Measurements from ENCODE around the gene NONO.
"Not testable (repeated sequence)": the region's sequence is repeated elsewhere in the genome, so short reads cannot be mapped to it uniquely, and the experiment has no call there.

Gene NONO

DNA sequence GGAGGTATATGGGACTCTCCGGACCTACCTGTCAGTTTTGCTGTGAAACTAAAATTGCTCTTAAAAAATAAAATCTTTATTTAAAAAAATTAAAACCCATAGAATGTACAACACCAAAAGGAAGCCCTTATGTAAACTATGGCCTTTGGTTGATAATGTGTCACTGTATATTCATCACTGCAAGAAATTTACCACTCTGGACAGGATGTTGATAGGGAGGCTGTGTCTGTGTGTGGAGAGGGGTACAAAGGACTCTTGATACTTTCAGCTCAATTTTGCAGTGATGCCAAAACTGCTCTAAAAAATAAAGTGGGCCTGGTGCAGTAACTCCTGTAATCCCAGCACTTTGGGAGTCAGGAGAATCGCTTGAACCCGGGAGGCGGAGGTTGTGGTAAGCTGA, 26.6 kb upstream of the NONO start:
- no peak for DNase-seq (ENCODE audit: extremely low read depth, low read depth)
- TF ChIP-seq, protein P1, sequence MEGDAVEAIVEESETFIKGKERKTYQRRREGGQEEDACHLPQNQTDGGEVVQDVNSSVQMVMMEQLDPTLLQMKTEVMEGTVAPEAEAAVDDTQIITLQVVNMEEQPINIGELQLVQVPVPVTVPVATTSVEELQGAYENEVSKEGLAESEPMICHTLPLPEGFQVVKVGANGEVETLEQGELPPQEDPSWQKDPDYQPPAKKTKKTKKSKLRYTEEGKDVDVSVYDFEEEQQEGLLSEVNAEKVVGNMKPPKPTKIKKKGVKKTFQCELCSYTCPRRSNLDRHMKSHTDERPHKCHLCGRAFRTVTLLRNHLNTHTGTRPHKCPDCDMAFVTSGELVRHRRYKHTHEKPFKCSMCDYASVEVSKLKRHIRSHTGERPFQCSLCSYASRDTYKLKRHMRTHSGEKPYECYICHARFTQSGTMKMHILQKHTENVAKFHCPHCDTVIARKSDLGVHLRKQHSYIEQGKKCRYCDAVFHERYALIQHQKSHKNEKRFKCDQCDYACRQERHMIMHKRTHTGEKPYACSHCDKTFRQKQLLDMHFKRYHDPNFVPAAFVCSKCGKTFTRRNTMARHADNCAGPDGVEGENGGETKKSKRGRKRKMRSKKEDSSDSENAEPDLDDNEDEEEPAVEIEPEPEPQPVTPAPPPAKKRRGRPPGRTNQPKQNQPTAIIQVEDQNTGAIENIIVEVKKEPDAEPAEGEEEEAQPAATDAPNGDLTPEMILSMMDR (IDR thresholded peaks at IDR 0.05; ENCODE audit: low read depth, low read length): no peak

DNA sequence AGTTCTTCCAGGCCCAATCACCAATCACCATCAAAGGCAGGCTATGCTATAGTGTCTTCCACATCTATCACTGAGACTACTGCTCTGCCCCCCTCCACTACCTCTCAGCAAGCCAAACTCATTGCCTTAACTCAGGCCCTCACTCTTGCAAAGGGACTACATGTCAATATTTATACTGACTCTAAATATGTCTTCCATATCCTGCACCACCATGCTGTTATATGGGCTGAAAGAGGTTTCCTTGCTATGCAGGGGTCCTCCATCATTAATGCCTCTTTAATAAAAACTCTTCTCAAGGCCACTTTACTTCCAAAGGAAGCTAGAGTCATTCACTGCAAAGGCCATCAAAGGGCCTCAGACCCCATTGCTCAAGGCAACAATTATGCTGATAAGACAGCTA, 14.8 kb upstream of the NONO start:
- not testable (repeated sequence) for DNase-seq (ENCODE audit: extremely low read depth, low read depth)

DNA sequence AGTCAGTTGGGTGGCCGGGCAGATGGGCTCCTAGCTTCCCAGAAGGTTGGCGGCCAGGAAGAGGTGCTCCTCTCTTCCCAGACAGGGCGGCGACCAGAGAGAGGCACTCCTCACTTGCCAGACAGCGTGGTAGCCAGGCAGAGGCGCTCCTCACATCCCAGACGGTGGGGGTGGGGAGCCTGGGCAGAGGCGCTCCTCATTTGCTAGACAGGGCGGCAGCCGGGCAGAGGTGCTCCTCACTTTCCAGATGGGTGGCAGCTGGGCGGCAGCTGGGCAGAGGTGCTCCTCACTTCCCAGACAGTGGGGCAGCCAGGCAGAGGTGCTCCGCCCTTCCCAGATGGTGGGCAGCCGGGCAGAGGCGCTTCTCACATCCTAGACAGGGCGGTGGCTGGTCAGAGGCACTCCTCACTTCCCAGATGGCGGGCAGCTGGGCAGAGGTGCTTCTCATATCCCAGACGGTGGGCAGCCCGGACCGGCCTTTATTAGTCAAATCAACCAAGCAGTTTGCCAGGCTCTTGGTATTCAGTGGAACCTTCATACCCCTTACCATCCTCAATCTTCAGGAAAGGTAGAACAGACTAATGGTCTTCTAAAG, 13.5 kb upstream of the NONO start:
- TF ChIP-seq, protein P1 (IDR thresholded peaks at IDR 0.05; ENCODE audit: low read depth, low read length): no peak
- no peak for DNase-seq (ENCODE audit: extremely low read depth, low read depth)

DNA sequence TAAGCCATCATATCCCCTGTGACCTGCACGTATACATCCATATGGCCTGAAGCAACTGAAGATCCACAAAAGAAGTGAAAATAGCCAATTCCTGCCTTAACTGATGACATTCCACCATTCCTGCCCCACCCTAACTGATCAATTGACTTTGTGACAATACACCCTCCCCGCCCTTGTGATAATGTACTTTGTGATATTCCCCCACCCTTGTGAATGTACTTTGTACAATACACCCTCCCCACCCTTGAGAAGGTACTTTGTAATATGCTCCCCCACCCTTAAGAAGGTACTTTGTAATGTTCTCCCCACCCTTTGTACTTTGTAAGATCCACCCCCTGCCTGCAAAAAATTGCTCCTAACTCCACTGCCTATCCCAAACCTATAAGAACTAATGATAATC, 11.1 kb upstream of the NONO start:
- DNase-seq (ENCODE audit: extremely low read depth, low read depth): not testable (repeated sequence)

DNA sequence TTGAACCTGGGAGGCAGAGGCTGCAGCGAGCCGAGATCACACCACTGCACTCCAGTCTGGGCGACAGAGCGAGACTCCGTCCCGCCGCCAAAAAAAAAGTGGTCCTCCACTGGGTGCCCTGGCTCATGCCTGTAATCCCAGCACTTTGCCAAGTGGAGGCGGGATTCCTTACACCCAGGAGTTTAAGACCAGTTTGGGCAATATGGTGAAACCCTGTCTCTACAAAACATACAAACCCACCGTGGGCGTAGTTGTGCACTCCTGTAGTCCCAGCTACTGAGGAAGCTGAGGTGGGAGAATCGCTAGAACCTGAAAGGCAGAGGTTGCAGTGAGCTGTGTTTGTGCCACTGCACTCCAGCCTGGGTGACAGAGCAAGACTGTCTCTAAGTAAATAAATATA, 2.1 kb upstream of the NONO start:
- not testable (repeated sequence) for DNase-seq (ENCODE audit: extremely low read depth, low read depth)

DNA sequence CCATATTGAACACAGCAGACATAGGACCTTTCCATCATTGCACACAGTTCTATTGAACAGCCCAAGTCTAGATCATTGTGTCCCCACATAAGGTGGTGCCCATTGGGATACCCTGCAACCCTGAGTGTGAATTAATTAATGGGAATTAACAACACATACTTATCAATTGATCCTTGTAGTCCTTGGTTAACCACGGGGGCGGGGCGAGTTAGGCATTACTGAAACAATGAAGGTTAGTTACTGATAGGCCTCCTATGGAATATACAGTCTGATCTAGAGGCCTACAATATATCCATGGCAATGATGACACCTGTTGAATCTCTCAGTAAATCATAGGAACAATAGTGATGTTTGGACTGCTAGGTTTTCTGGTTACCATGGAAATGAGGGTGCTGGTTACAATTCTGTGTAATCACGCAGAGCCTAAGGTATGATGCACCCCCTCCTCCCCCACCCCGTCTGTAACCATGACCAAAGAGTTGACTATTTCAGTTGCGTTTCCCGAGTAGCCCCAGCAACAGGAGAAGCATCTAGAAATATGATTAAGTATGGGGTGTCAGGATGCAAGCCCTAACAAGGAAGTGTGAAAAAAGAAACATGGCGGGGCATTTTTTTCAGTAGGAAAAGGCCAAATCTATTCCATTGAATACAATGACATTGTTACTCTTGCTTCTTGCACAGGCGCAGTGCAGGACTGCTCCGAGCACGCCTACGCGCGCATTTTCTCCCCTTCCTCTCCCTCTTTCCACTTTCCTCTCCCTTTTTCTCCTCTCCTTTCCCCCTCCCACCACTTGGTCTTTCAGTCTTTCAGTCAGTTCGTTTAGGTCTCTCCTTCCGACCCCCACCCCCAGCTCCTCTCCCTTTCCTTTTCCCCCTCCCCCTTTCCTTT, 677 bp upstream of the NONO start:
- no peak for DNase-seq (ENCODE audit: extremely low read depth, low read depth)
- TF ChIP-seq, protein P1 (IDR thresholded peaks at IDR 0.05; ENCODE audit: low read depth, low read length): no peak

DNA sequence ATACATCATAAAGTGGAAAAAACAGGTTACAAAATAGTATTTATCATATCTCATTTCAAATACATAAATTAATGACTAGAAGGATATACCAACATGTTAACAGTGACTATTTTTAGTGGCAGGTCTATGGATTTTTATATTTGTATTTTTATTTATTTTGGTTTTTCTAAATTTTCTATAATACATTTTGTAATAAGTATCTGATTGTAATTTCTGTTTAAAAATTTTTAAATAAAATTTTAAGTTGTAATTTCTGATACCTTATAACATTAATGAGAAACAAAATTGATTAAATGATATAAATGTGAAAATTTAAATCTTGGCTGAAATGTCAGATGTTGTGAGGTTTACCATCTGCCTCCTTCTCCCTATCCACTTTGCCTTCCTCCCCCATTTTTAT, 2.5 kb downstream of the NONO start:
- TF ChIP-seq, protein P1 (IDR thresholded peaks at IDR 0.05; ENCODE audit: low read depth, low read length): no peak
- no peak for DNase-seq (ENCODE audit: extremely low read depth, low read depth)

DNA sequence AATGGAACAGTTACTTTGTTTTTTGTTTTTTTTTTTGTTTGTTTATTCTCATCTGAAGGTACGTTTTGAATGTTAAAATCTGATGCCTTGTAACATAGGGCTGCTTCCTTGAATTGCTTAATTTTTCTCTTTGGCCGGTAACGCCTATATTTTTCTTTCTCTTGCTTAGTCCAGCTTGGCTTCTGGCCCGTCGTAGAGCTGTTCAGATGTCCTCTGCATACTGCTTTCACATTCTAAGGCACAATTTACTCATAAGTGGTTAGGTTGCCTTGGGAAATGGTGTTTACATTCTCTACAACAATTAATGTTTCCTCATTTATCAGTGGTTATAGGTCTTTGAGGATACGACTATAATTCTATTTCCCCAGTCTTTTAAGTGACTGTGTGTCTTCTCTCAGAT, 7.9 kb downstream of the NONO start:
- no peak for DNase-seq (ENCODE audit: extremely low read depth, low read depth)
- TF ChIP-seq, protein P1 (IDR thresholded peaks at IDR 0.05; ENCODE audit: low read depth, low read length): no peak
